LNCaP clone FGC (cell line): Measurements from ENCODE around the gene AKAP5.

ENCODE experiments used
- DNase-seq: peaks from one replicate; pipeline ENCODE4 v3.0.0-alpha.2; 2011; ENCODE audit warnings: low read depth
- H3K4me3 ChIP-seq: 2 replicates; pipeline ENCODE4 v1.5.1; 2011; ENCODE audit warnings: mild to moderate bottlenecking, low read depth, low read length, control low read depth
- TF ChIP-seq, protein P1 (sequence below): IDR thresholded peaks from 2 replicates; pipeline ENCODE4 v1.5.1; 2012; ENCODE audit warnings: mild to moderate bottlenecking; ENCODE audit not compliant: control insufficient read depth, insufficient read depth; ENCODE audit errors: extremely low read depth

The AKAP5 gene

DNA sequence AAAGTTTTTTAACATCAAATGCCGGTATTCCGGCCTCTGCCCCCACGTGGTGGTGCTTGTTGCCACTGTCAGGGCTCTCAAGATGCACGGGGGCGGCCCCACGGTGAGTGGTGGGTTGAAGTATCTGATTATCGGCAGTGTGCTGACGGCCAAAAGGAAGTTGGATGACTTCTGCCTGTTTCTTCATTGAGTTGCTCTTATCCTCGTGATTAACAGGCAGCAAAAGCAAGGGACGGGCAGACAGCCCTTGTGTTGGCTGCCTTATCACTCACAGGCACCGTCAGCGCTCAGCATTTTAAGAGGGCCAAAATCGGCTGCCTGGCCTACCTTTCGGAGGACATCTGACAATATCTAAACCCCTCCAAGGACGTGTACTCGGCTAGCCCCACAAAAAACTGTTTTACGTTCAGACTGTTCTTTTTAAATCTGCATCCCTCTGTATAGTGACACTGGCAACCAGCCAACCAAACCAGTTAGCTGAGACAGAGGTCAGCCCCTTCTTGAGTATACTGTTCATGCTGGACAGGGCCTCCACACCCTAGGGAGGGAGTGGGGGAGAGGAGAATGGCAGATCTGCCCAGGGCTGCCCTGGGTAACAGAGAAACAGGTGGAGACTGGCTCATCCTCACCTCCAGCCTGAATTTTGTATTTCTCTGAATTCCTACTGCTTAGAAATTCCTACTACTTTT, 22.9 kb upstream of the AKAP5 start:
- no peak overlapping the region for H3K4me3 ChIP-seq
- DNase-seq, result no peak
- TF ChIP-seq, protein P1, sequence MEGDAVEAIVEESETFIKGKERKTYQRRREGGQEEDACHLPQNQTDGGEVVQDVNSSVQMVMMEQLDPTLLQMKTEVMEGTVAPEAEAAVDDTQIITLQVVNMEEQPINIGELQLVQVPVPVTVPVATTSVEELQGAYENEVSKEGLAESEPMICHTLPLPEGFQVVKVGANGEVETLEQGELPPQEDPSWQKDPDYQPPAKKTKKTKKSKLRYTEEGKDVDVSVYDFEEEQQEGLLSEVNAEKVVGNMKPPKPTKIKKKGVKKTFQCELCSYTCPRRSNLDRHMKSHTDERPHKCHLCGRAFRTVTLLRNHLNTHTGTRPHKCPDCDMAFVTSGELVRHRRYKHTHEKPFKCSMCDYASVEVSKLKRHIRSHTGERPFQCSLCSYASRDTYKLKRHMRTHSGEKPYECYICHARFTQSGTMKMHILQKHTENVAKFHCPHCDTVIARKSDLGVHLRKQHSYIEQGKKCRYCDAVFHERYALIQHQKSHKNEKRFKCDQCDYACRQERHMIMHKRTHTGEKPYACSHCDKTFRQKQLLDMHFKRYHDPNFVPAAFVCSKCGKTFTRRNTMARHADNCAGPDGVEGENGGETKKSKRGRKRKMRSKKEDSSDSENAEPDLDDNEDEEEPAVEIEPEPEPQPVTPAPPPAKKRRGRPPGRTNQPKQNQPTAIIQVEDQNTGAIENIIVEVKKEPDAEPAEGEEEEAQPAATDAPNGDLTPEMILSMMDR, result no peak

DNA sequence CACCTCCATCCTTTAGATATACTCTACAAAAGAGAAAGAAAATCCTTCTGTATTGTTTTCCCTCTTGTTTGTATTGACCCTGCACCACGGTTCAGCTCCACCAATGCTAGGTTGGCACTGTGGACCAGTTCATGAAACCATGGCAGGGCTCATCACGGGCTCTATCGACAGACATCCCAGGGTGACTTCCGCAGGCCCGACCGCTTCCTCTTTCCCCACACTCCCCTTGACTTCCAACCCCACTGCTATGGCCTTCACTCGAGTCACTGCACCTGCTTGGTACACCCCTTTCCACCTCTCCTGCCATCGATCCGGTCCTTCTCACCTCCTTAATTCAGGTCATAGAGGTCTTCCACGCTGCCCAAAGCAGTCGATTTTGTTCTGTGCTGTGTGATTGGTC, 21.2 kb upstream of the AKAP5 start:
- DNase-seq, result no peak
- no peak overlapping the region for H3K4me3 ChIP-seq
- TF ChIP-seq, protein P1, result no peak

DNA sequence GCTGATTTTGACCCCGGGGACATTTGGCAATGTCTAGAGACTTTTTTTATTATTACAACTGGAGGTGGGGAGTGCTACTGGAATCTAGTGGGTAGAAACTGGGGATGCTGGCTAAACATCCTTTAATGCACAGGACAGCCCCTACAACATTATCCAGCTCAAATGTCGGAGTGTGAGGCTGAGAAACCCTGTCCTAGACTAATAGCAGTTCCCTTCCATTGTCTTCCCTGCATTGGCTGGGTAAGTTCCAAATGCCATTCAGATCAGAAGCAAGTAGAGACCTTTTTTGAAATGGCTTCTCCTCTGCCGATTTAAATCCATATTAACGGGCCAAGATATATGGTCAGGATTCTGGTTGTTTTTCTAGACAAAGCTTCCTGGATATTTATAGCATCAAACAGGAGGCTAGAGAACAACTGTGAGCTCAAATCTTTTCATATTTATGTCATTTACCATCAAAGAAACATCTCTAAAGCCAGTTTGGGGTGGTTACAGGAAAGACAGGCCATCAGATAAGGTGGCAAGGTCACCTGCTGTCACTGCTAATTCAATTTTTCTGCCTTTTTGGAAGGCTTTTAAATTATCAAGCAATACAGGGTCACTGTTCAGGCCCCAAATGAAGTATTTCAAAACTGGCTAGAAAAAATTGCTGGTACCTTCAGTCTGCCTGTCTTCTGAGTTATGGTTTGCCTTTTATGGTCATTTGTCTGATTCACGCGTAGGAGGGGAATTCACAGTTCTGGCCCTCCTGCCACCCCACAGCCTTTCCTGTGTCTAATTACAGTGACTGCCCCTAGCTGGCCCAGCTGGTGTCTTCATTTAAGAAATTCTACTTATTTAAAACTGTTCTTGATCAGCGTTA, 20.1 kb upstream of the AKAP5 start:
- TF ChIP-seq, protein P1, result no peak
- no peak for DNase-seq

DNA sequence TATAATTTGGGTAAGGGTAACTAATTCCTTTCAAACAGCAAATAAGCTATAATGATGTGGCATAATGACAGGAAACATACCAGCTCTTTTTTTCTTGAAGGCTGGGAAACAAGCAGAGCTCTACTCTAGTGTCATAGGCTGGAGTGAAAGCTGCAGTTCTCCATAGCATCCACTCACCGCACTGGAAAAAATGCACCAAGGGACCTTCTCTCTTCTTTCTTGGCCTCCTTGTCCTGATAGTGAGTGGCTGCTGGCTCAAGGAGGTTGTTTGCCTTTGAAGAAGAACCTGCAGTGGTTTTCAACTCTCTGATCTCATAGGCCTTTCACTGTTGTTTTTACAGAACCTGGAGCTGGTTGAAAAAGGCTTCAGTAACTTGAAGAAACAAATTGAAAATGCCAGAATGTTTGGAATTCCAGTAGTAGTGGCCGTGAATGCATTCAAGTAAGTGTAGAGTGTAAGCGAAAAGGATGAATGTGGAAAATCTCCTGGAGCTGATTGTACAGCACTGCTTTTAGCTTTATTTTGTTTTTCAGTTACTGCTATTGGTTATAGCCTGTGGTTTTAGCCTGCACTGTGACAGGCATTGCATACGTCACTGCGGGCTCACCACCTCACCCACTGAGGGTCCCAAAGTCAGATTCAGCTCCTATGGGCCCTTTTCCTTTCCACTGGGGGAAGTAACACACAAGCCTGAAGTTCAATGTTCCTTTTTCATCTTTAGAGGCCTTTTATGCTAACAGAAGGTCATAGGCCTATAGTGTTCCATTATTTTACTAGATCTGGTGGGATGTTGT, 17.2 kb upstream of the AKAP5 start:
- DNase-seq, result no peak
- H3K4me3 ChIP-seq, result no peak overlapping the region
- TF ChIP-seq, protein P1, result no peak

More for the DNA sequence above, 20.1 kb upstream of the AKAP5 start:
- no peak overlapping the region for H3K4me3 ChIP-seq

DNA sequence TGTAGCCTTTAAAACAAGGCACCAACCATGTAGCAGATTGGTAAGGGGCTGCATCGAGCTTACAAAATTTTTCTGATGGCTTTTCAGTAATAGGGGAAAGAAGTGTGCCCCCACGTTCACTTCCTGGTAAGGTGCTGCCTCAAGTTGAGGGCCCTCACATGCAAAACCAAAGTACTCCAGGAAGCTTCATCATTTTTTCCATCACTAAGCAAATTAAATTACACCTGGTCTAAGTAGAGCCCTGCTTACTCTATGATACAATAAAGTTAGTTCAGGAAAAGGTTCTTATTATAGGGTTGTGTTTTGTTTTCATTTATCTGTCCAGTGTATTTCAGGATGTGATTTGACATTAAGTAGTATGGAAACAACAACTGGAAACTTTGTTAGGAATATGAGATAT, 15.0 kb upstream of the AKAP5 start:
- no peak overlapping the region for H3K4me3 ChIP-seq
- TF ChIP-seq, protein P1, result no peak
- DNase-seq, result no peak

DNA sequence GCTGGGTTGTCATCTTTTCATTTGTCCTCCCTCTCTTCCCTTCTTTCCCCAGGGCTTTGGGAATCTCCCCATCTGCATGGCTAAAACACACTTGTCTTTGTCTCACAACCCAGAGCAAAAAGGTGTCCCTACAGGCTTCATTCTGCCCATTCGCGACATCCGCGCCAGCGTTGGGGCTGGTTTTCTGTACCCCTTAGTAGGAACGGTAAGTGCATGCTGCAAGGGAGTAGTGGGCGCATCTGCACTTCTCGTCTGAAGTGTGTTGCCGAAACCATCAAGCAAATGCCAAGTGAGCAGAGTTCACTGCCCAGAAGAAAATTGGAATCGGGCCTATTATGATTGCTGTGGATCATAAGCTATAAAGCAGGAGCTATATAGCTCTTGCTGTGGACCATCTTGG, 10.6 kb upstream of the AKAP5 start:
- no peak overlapping the region for H3K4me3 ChIP-seq
- TF ChIP-seq, protein P1, result no peak

More for the DNA sequence above, 10.6 kb upstream of the AKAP5 start:
- no peak for DNase-seq
